T47D (cell line): ENCODE data around the gene RPA3.

Source experiments
- DNase-seq, 2 experiments: peaks; one replicate each; pipeline versions ENCODE4 v3.0.0 to v3.0.0-alpha.2; 2011 to 2012; ENCODE audit warnings: low read depth in 1 of 2, low spot score in 1 of 2
- JUND ChIP-seq: IDR thresholded peaks from 2 replicates; pipeline ENCODE4 v1.6.1; 2012; ENCODE audit warnings: low read depth
- in situ Hi-C: cut with HindIII; loops from 2 replicates; pipeline ENCODE4 v1.10.0; 2016; ENCODE audit warnings: low sequenced_read_pairs, low pct_unique_long_range_greater_than_20kb

RPA3 gene

DNA sequence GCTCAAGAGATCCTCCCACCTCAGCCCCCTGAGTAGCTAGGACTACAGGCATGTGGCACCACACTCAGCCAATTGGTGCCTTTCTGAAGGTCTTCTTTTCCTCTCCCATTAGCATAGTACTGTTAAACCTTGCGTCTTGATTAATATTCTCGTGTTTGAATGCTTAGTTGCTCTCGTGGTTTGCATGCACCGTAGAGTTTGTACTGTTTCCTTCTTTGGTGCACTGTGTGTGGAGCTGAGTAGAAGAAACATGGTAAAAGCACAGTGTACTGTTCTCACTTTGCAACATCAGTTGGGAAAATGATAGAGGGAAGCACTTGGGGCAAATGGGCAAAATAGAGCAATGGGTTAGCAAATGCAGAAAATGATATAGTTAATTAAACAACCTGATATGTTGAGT, 27.6 kb upstream of the RPA3 start:
- DNase-seq = no peak

DNA sequence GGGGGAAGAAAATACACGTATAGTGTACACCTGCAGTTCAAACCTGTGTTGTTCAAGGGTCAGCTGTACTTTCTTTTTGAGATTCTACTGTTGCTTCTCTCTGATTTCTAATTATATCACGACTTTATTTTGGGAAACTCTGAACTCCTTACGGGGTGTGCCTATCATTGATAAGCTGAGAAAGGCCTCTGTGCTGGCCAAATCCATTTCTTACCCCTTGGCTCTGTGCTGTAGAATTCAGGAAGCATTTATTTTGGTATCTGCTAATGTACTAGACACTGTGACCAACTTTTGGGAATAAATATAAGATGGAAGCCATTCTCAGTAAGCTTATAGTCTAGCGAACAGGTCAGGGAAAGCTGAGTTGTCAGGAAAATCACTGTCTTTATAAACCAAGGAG, 26.9 kb upstream of the RPA3 start:
- no peak for TF ChIP-seq JUND
- in situ Hi-C loops = no loop called here
- DNase-seq = no peak

More for the DNA sequence above, 27.6 kb upstream of the RPA3 start:
- in situ Hi-C loops = no loop called here
- no peak for TF ChIP-seq JUND

- in situ Hi-C loops = no loop called here
- TF ChIP-seq JUND = no peak
- no peak for DNase-seq
These were observed 23.8 kb upstream of the RPA3 start for GRCh38 chr7:7742223-7742622.

GRCh38 chr7:7740037-7740355, 21.6 kb upstream of the RPA3 start:
- in situ Hi-C loops = no loop called here
- no peak for DNase-seq
- no peak for TF ChIP-seq JUND

- in situ Hi-C loops = no loop called here
- DNase-seq = no peak
These were observed 21.0 kb upstream of the RPA3 start for GRCh38 chr7:7739204-7740036.

DNA sequence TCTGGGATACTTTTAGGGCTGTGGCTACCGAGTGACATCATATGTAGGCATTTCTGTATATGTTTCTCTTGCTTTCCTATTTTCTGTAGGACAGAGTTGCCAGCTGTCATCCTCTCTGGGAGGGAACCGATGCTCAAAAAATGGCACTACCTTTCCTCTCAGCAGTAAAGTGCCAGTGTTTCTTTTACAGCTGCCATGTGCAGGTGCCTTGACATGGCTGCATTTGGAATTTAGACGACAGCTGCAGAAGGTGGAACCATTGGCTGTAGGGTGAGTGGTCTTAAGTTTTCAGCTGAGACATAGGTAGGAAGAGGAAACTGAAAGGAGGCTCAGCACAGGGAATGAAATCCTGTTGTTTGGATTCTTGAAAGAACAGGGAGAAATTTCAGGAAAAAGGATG, 20.2 kb upstream of the RPA3 start:
- in situ Hi-C loops = no loop called here
- DNase-seq = no peak
- no peak for TF ChIP-seq JUND

More at GRCh38 chr7:7739204-7740036, 21.0 kb upstream of the RPA3 start:
- no peak for TF ChIP-seq JUND

DNA sequence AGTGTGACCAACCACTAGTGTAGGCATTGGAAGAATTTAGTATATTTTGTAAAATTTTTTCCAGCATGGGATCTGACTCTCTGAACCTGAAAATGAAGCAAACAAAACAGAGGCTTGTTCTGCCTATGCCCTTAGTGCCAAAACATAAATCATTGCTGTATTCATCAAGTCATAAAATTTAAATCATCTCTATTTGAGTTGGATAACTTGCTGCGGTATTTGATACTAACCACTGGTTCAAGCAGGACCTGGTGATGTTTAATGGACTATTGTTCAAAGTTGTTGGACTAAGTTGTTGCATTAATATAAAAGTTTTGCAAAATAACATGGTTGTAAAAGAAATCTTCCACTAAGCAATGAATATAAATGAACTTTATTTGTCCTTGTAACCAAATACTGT, 19.8 kb upstream of the RPA3 start:
- in situ Hi-C loops = no loop called here

GRCh38 chr7:7737674-7738073, 19.3 kb upstream of the RPA3 start:
- TF ChIP-seq JUND = no peak
- in situ Hi-C loops = no loop called here
- no peak for DNase-seq

More for the DNA sequence above, 19.8 kb upstream of the RPA3 start:
- no peak for TF ChIP-seq JUND
- no peak for DNase-seq

DNA sequence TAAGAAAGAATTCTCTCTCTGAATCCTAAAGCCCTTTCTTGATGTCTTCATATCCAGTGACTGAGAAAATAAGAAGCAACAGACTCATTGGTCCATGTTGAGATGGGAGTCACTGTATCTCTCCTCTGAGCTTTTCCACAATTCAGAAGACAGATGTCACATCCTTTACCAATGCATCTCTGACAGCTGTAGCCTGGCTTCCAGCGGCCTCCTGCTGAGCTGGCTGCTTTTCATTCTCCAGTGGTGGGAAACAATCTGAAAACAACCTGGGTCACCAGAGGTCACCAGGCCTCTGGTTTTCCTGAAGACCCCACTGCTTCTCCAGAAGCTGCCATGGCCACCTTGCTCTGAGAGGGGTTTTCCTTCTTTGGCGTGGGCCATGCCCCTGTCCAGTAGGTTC, 18.3 kb upstream of the RPA3 start:
- no peak for TF ChIP-seq JUND
- DNase-seq = no peak
- in situ Hi-C loops = no loop called here

DNA sequence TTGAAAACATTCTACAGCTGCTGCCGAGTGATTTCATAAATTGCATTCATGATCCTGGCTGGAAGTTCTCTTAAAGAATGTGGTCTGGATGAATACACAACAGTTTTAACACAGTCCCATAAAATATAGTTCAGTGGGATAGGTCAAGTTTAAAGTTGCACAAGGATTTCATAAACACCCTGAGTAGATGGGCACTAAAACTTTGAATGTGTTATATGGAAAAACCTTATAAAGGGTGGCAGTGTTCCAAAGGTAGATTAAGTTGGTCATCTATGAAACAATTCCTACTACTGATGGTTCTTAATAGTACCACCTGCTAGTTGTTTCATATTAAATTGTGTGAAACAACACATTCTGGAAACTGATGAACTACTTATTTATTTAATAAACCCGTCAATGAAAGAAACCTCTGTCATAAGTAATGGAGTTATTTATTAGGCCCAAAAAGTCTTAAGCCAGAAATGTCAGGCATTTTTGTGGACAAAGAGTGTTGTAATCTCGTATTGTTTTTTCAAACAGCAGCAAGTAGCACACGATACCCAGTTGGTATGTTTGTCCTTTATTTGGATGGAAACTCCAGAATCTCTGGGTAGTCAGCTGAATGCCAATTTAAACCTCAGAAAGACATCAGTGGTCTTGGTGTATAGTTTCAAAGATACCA, 14.3 kb upstream of the RPA3 start:
- in situ Hi-C loops = no loop called here
- DNase-seq = no peak
- TF ChIP-seq JUND = no peak

DNA sequence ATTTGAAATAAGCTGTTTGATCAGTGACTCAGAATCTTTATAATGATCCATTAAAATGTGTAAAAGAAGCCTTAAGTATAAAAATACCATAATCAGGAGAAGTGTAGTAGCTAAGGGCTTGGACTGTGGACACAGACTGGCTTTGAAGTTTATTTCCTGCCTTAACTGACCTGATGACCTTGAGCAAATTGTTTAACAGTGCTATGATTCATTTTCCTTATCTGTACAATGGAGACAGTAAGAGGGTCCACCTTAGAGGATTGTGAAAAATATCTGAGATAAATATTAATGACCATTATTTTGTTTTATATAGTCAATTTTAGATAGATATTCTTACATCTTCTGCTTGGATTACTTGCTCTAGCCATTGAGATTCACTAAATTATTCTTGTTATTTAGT, 13.3 kb upstream of the RPA3 start:
- DNase-seq = no peak
- no peak for TF ChIP-seq JUND
- in situ Hi-C loops = no loop called here

DNA sequence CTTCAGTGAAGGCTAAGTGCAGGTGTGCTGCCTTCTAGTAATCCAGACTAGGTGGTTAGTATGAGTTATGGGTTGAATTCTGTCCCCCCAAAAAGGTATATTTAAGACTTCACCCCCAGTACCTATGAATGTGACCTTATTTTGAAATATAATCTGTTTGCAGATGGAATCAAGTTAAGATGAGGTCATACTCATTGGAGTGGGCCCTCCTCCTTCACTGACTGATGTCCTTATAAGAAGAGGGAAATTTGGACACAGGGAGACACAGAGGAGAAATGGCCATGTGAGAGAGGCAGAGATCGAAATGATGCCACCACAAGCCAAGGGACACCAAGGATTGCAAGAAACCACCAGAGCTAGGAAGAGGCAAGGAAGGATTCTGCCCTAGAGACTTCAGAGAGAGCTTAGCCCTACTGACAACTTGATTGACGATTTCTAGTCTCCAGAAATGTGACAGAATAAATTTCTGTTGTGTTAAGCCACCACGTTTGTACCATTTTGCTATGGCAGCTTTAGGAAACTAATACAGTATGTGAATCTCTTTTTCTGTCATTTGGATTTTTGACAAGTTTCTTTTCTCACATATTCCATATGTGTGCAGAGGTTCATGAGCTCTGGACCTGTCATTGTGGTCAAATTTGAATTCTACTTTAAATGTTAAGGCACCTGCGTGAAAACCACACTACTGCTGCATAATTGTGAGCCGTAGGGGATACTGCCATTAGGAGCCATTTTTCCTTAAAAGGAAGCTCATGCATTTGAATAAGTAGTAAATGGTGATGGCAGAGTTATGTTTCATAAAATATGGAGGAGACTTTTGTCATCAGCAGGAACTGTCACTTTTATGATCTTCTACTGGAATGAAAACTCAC, 2.6 kb upstream of the RPA3 start:
- in situ Hi-C loops = no loop called here
- no peak for DNase-seq
- TF ChIP-seq JUND = no peak

DNA sequence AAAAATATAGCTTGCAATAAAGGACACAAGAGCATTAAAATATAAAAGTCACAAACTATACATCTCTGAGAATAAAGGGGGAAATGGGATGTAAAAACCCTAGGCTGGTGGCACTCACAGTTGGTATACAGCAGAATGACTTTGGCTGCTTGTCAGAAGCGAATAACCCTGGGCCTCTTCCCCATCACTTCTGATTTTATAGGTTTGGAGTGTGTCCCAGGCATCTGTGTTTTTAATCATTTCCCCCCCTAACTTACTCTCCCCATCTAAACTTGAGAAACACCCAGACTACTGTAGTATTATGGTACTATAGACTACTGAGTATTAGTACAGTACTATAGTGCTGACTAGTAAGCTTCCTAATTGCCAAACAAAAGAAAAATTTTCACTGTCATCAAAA, 1.8 kb upstream of the RPA3 start:
- TF ChIP-seq JUND = no peak
- in situ Hi-C loops = no loop called here
- no peak for DNase-seq
